ENCODE results near the gene DARS2. TPM values are rescaled to one million over a fixed set of nuclear protein-coding genes. Genes with fewer than 3 reads are reported as not detected.

DARS2 gene
- total RNA-seq, 1 experiment from 2014 or later: 77.3 TPM

GRCh38 chr1:173887627-173888026 is 63.2 kb downstream of the DARS2 start:
- intact Hi-C loops (cut with micrococcal nuclease): no loop called here
- Histone ChIP-seq H3F3A (ENCODE audit: low read length, unreplicated experiment) (no peaks in the 10 kb centered on the region), H3K27me3 (ENCODE audit: low read length) (no peaks in the 10 kb centered on the region), H3K9me3 (ENCODE audit: low read length) (no peaks in the 10 kb centered on the region), H3K27ac (ENCODE audit: low read length) (no peak overlapping the region), H3K36me3 (ENCODE audit: low read depth, low read length) (no peaks in the 10 kb centered on the region), H3K4me2 (ENCODE audit: low read length) (no peak overlapping the region), H3K79me2 (ENCODE audit: low read length) (no peaks in the 10 kb centered on the region), H4K20me1 (ENCODE audit: low read length) (no peaks in the 10 kb centered on the region), H3K4me1 (ENCODE audit: insufficient read depth, low read length) (no peaks in the 10 kb centered on the region), H2AFZ (ENCODE audit: low read length) (no peak overlapping the region), H3K9ac (ENCODE audit: low read length) (no peak overlapping the region), H3K4me3 (ENCODE audit: low read length) (no peak overlapping the region), H3K9me2 (replicated peaks; ENCODE audit: low read length) (no peaks in the 10 kb centered on the region)
- ChIA-PET POLR2A (ENCODE audit: unreplicated experiment) (no interaction called here), CTCF (no interaction called here)
- no TSS peak for BruUV-seq (replicated peaks)
- TF ChIP-seq CTCF (conservative IDR thresholded peaks at IDR 0.05; ENCODE audit: low read depth, low read length) (no peak), EZH2phosphoT487 (IDR thresholded peaks at IDR 0.05; ENCODE audit: borderline replicate concordance, low read length) (no peak), EZH2 (IDR thresholded peaks at IDR 0.05; ENCODE audit: low read length, unreplicated experiment) (no peak)
- ATAC-seq (no peak), DNase-seq (no peak)

GRCh38 chr1:173888749-173889148 is 64.3 kb downstream of the DARS2 start:
- Histone ChIP-seq H3K27me3 (ENCODE audit: low read length) (no peaks in the 10 kb centered on the region), H4K20me1 (ENCODE audit: low read length) (no peaks in the 10 kb centered on the region), H3K79me2 (ENCODE audit: low read length) (no peaks in the 10 kb centered on the region), H3K9me3 (ENCODE audit: low read length) (no peaks in the 10 kb centered on the region), H3K36me3 (ENCODE audit: low read depth, low read length) (no peaks in the 10 kb centered on the region), H2AFZ (ENCODE audit: low read length) (no peak overlapping the region), H3K9me2 (replicated peaks; ENCODE audit: low read length) (no peaks in the 10 kb centered on the region), H3K4me1 (ENCODE audit: insufficient read depth, low read length) (no peaks in the 10 kb centered on the region), H3K9ac (ENCODE audit: low read length) (no peak overlapping the region), H3F3A (ENCODE audit: low read length, unreplicated experiment) (no peaks in the 10 kb centered on the region), H3K27ac (ENCODE audit: low read length) (no peak overlapping the region), H3K4me2 (ENCODE audit: low read length) (no peak overlapping the region), H3K4me3 (ENCODE audit: low read length) (no peak overlapping the region)
- TF ChIP-seq EZH2 (IDR thresholded peaks at IDR 0.05; ENCODE audit: low read length, unreplicated experiment): no peak
- intact Hi-C loops (cut with micrococcal nuclease): no loop called here
- BruUV-seq (replicated peaks): no TSS peak
- POLR2A ChIA-PET (ENCODE audit: unreplicated experiment): no interaction called here
- CTCF ChIA-PET: no interaction called here
- DNase-seq (no peak), ATAC-seq (no peak)

- Histone ChIP-seq H3K36me3 (ENCODE audit: low read depth, low read length) (no peaks in the 10 kb centered on the region), H3K9me3 (ENCODE audit: low read length) (no peaks in the 10 kb centered on the region), H3K27ac (ENCODE audit: low read length) (no peak overlapping the region), H4K20me1 (ENCODE audit: low read length) (no peaks in the 10 kb centered on the region), H3K4me3 (ENCODE audit: low read length) (no peak overlapping the region), H2AFZ (ENCODE audit: low read length) (no peak overlapping the region), H3K79me2 (ENCODE audit: low read length) (no peaks in the 10 kb centered on the region), H3K27me3 (ENCODE audit: low read length) (no peaks in the 10 kb centered on the region), H3K9me2 (replicated peaks; ENCODE audit: low read length) (no peaks in the 10 kb centered on the region), H3K4me1 (ENCODE audit: insufficient read depth, low read length) (no peaks in the 10 kb centered on the region), H3K9ac (ENCODE audit: low read length) (no peak overlapping the region), H3K4me2 (ENCODE audit: low read length) (no peak overlapping the region), H3F3A (ENCODE audit: low read length, unreplicated experiment) (no peaks in the 10 kb centered on the region)
- intact Hi-C loops (cut with micrococcal nuclease): no loop called here
- no TSS peak for BruUV-seq (replicated peaks)
- CTCF ChIA-PET: no interaction called here
- TF ChIP-seq CTCF (conservative IDR thresholded peaks at IDR 0.05; ENCODE audit: low read depth, low read length) (no peak), EZH2 (IDR thresholded peaks at IDR 0.05; ENCODE audit: low read length, unreplicated experiment) (no peak), EZH2phosphoT487 (IDR thresholded peaks at IDR 0.05; ENCODE audit: borderline replicate concordance, low read length) (no peak)
- DNase-seq (no peak), ATAC-seq (no peak)
- POLR2A ChIA-PET (ENCODE audit: unreplicated experiment): no interaction called here
These were observed 65.4 kb downstream of the DARS2 start for GRCh38 chr1:173889885-173890284.
